ENCODE measurements around the gene PGRMC2.

PGRMC2 gene, protein sequence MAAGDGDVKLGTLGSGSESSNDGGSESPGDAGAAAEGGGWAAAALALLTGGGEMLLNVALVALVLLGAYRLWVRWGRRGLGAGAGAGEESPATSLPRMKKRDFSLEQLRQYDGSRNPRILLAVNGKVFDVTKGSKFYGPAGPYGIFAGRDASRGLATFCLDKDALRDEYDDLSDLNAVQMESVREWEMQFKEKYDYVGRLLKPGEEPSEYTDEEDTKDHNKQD
- 18.4 to 19.1 reads per million in 2 donors for total RNA-seq

DNA sequence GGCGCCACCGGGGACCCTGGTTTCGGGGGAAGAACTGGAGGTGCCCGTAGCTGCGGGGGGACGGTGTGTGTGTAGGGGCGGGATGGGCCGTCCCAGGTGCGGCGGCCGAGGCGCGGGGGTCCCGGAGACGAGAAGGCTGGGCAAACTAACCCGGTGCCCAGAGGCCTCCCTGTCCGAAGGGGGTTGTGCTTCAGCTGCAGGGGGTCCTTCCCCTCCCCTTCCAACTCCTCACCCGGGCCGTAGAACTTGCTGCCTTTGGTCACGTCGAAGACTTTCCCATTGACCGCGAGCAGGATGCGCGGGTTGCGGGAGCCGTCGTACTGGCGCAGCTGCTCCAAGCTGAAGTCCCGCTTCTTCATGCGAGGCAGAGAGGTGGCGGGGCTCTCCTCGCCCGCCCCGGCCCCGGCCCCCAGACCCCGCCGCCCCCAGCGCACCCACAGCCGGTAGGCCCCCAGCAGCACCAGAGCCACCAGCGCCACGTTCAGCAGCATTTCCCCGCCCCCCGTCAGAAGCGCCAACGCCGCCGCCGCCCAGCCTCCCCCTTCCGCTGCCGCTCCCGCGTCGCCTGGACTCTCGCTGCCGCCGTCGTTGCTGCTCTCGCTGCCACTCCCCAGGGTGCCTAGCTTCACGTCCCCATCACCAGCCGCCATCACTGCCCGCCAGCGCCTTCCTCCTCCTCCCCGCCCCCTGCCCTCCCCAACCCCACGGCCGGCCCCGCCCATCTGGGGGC lies at the start of gene PGRMC2:
TSS of gene PGRMC2 (minus strand) at position 673 of the 730 bp plus-strand sequence. CDS start at position 650, 23 bp downstream.
- no peak for DNase-seq

DNA sequence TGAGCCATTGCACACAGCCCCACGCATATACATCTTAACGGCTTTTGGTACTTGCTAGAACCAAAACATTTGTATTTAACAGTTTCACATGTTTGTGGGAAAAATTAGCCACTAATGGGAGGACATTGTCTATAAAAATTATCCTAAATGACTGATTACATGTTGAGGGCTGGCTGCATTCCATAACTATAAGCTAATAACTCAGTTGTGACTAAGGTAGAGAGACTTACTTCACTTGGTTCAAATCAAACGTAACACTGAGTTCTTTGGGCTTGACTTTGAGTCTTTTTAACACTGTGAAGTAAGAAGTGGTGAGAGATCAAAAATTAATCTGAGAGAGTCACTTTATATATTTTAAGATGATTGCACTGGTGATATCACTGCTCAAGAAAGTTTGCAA lies 47.9 kb upstream of the PGRMC2 start:
- DNase-seq = no peak

DNA sequence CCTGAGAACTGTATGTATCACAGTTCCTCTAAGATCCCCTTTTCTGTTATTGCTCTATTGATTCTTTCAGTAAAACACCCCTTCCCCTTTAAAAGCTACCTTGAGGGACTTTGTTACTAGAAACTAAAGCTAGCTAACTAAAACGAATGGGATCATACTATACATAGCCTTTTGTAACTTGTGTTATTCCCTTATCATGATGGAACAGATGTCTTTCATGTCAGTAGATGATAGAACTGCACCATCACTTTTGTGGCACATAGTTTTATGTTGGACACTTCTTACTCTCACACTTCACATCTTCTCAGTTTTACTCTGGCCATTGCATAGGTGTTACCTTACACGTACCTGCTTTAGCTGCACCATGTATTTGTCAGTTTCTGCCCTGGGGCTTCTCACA lies 46.6 kb upstream of the PGRMC2 start:
- no peak for DNase-seq

DNA sequence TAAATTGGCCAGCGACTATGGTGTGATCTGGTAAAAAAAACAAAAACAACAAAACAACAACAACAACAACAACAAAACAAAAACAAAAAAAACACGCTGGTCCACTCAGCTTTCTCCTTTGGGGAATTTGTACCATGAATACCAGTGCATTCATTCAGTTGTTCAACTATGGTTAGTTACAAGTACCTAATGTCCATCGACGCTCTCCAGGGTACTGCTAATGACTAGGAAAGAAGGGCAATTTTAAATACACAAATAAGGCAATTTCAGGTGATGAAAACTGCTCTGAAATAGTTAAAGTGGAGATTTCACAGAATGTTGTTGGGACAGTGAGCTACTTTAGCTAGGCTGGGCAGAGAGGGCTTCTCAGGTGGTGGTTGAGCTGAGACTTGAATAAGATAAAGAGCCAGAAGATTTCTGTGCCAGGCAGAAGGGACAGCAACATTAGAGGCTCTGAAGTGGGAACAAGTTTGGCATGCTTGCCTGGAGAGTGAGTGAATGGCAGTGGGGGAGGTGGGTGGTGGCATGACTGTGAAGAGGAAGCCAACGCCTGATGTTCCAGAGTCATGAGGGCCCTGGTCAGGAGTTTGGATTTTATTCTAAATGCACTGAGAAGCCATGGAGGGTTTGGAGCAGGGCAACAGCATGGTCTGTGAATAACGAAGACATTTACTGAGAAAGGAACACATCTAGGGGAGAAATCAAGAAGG lies 45.9 kb upstream of the PGRMC2 start:
- no peak for DNase-seq

DNA sequence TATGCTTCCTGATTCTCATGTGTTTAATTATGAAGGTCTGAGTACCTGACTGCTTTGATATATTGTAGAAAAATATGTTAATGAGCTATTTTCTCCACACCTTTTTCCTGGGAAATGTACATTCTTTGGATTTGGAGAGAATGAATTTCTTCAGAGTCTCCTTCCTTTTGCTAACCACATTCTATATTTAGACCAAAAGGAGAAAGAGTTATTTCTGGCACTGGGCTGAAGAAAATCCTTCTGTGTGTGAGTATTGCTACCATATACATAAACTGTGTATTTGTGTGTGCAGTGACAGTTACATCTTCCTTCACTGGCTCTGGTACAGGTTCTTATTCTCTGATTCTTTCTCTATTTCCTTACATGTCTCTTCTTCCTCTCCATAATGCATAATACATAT lies 44.5 kb upstream of the PGRMC2 start:
- DNase-seq = no peak

DNA sequence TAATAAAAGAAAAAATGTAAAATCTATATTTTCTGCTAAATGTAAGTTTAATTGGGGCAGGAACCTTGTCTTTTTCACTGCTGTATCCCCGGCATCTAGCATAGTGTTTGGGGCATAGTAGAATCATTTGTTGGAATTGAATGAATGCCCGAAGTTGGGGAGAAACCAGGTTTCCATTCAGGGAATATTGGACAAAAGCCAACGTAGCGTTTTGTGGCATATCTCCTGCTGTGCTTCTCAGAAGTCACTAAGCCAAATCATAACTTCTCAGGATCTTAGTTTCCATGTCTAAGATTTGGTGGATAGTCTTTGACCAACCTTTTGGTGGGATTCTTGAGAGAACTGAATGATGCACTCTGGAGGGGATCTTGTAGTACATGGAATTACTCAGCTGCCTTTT lies 42.0 kb upstream of the PGRMC2 start:
- DNase-seq = no peak

DNA sequence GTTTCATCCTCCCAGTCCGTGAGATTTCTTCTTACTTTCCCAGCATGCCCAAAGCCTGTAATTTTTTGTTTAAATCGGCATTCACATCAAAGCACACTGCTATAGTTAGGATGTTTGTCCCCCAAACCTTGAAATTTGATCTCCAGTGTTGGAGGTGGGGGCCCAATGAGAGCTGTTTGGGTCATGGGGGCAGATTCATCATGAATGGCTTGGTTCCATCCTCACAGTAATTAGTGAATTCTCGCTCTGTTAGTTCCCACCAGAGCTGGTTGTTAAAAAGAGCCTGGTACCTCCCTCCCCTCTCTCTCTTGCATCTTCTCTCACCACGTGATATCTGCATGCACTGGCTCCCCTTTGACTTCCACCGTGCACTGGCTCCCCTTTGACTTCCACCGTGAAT lies 40.5 kb upstream of the PGRMC2 start:
- no peak for DNase-seq

DNA sequence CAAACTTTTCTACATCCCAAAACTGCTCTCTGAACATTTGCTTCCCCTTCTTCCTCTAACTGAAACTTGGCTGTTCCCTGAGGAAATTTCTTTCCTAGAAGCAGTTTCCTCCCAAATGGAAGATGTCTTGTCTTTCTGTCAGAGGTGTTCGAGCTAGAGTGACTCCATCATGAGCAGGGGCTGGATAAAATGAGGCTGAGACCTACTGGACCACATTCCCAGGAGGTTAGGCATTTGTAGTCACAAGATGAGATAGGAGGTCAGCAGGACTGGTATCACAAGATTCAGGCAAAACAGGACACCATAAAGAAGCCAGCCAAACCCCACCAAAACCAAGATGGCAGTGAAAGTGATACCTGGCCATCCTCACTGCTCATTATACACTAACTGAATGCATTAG lies 35.8 kb upstream of the PGRMC2 start:
- DNase-seq = no peak

DNA sequence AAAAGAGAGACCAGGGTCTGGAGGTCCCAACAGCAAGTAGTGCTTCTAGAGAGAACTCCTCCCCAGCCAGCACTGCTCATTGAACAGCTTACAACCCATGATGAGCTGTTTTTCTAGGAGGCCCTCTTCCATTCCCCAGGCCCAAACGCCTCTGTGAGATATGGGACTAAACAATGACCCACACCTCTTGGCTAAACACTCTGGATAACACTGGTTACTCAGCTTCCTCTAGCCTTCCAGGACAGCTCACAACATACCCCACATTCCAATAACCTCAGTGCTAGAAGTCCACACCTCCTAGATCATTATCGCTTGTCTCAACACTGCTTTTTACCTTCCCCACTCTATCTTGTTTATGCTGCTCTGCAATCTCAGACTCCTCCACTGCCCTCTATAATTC lies 35.4 kb upstream of the PGRMC2 start:
- DNase-seq = no peak

DNA sequence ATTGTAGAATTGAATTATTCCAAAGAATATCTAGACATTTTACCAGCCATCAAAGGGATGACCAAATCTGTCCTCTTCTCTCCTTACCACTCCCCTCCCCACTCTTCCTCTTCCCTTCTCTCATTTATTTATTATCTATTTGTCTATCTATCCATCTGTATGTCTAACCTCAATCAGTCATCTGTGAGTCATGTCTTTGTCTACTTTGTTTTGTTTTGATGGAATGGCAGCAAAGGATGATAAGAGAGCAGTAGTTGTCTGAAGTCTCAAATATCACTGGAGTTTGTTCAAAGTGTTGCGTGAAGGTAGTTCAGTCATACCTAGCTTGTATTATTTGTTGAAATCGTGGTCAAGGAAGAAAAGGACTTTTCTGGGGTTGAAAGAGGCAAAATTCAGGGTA lies 34.7 kb upstream of the PGRMC2 start:
- no peak for DNase-seq

DNA sequence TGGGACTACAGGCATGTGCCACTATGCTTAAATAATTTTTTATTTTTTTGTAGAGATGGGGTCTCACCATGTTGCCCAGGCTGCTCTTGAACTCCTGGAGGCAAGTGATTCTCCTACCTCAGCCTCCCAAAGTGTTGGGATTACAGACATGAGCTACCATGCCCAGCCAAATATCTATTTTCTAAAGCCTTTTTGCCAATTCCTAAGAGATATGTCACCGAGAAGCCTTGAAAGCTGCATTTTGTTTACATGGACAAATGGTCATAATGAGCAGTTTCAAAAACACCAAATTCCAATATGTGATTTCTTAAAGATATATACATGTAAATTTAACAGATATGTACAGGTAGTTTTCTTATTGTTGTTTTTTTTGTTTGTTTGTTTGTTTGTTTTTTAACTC lies 33.0 kb upstream of the PGRMC2 start:
- no peak for DNase-seq

DNA sequence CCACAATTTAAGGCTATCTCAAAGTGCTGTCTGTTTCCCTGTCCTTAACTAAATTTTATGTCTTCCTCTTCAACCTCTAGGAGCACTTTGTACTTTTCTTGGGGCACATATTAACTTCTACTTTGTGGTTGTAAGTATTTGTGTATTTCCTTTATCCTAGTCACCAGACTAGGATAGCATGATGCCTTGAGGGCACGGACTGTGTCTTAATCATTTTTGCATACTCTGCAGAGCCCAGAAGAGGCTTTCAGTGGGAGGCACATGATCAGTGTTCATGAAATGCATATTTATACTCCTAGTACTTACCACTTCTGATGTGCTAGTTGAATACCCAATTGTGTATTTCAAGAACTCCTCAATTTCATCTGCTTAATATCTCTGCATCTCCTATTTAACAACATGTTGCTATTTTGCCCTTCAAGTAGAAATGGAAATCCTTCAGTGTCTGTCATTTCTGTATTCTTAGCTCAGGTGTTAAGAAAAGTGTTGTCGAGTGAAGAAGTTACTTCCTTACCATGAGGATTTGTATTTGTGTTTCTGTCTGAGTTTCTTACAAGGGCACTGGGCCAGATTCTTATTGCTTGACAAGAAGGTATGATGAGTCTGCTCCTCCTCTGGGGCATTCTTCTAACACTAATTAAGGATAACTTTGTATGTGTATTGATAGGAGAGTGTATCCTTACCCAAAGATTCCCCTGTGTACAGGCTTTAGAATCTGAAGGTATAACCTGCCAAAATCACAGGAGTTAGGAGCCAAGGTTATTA lies 28.3 kb upstream of the PGRMC2 start:
- no peak for DNase-seq

DNA sequence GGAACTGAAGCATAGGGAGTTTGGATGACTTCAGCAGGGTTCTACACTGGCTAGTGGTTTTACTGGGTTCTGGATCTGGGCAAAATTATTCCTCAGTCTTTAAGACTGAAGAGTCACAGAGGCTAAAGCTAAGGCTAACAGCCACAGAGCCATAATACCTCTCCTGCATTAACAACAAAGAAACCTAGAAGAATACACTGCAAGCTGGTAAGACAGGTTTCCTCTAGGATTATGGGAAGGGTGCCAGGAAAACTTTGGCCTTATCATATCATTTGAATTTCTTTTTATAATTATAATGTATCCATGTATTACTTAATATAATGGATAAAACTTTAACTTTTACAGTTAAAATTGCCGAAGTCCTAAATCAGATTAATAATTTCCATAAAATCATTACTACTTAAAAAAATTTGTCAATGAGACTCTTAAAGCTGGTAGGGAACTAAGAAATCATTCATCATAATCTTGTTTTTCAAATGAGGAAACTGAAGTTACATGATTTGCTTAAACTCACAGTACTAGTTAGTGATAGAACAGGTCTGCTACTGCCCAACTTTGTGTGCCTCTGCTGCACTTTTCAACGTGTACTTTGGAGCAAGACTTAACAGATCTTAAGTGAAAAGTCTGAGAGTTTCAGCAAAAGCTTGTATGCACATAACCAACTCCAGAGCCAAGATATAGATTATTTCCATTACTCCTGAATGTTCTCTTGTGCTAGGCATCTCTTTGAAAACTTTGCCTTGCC lies 24.2 kb upstream of the PGRMC2 start:
- no peak for DNase-seq

DNA sequence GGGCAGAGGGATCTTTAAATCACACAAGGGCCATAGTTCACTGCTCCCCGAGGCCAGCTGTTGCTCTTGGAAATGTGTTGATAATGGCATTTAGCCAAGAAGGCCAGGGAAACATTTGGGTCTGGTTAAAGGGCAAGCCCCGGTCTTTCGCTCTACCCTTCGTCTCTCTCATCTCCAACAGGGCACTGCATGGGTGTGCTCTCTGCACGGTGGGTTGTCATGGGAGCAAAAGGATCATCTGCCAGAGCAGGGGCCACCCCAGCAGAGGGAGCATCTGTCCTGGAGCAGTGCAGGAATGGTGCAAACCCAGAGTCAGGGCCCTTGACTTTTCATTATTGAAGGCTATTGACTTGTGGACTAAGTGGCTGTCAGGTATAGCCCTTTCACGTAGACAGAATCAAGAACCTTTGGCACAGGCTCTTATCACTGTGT lies 22.7 kb upstream of the PGRMC2 start:
- DNase-seq = no peak

DNA sequence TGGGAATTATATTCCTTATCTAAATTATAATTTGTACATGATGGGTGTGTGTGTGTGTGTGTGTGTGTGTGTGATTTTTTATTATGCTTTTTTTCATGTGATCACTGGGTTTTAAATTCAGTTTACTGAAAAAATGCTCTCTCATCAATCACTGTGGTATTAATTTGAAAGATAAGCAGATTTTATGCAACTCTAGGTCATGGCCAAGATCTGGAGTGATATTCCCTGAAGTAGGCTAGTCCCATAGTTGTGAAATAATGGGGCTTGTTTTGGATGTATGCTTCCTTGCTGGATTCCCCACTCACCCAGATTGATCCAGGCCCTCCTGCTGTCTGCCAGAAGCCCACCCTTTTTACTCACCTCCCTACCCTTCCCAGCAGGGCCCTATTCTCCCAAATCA lies 22.0 kb upstream of the PGRMC2 start:
- DNase-seq = no peak

DNA sequence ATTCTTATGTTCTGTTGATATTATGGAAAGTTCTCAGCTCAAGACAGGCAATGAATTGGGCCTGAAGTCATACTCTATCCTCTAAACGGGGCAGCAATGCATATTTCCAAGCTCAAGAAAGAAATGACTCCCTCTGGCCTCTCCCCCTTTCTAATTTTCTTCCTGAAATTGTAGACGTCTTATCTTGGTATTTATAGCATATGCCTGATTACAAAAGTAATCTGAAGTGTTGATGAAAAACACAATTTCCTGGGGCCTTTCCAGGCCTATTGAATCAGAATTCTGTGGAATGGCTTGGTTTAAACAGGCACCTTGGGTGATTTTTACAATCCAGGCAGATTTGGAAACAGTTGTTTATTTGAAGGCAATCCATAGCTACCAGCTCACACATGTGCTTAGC lies 21.4 kb upstream of the PGRMC2 start:
- no peak for DNase-seq

DNA sequence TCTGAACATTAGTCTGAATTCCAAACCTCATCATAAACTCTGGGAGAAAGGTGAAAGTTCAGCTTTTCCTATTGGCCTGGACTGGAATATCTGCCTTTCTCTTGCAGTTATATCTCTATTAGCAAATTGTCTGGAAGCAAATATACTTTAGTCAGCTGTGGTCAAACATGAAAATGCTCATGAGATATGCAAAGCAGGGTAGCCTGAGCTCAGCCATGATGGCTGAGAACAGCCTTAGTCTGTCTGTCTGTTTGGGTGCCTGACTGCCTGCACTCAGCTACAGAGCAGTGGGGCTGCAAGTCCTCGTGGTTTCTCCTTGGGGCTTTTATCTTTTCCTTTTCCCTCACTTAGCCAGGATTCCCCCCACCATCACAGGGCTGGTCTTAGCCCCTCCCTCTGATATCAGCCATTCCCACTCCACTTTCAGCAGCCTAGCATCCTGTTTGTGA lies 19.5 kb upstream of the PGRMC2 start:
- no peak for DNase-seq

DNA sequence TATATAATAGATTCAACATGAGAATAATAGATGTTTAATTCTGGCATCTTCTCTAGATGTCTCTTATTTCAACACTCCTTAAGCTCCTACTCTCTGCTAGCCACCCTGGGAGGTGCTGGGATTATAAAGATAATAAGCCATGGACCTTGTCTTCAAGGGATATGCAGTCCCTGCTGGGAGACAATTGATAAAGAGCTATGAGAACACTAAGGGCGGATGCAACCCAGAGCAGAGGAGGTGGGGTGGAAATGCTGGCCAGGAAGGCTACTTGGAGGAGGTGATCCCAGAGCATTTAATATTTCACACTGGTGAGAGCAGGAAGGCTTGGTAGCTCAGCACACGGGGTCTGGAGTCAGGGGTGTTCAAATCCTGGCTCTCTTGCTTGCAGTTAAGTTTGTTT lies 18.3 kb upstream of the PGRMC2 start:
- no peak for DNase-seq

DNA sequence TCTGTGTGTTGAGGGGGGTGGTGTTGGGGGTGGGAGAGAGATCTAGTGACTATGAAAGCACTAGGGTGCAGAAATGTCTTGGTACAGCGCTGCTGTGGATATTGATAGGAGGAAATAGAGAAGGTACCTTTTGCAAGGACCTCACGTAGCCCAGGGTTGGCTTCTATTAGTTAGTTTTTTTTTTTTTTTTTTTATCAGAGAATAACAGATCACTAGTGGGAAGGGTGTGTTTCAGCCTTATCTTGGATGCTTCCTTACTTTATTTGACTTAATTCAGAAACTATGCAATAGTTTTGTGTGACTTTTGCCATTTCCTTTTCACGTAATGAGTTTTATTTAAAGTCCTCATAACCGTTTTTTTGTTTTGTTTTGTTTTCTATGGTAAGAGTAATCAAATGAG lies 16.4 kb upstream of the PGRMC2 start:
- no peak for DNase-seq

DNA sequence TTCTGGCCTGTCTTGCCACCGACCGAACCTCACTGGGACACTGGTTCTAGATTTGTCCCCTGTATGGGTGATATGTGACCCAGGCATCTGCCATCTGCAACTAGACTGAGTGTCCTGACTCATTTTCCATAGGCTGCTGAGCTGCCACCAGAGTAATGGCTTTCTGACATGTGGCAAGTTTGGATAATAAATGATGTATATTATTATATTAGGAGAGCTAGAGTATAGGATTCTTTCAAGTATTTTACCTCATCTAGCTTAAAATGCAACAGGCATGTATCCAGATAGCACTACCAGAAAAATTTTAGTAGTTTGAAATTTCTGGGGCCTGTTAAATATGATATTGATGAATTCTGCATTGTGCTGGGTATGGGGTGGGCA lies 15.8 kb upstream of the PGRMC2 start:
- no peak for DNase-seq

DNA sequence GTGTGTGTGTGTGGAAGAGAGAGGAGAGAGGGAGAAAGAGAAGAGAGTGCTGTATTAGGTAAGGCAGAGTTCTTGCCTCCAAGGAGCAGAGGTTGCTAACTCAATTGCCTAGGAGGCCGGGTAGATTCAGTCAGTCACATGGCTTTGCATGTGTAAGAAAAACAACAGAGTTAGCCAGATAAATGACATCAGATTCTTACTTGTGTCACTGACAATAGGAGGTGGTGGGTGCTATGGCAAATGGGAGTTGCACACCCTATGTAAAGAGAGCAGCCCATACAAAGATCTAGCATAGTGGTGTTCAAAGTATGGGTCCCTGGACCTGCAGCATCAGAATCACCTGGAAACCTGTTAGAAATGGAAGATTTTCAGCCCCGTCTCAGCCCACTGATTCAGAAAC lies 14.4 kb upstream of the PGRMC2 start:
- DNase-seq = no peak

DNA sequence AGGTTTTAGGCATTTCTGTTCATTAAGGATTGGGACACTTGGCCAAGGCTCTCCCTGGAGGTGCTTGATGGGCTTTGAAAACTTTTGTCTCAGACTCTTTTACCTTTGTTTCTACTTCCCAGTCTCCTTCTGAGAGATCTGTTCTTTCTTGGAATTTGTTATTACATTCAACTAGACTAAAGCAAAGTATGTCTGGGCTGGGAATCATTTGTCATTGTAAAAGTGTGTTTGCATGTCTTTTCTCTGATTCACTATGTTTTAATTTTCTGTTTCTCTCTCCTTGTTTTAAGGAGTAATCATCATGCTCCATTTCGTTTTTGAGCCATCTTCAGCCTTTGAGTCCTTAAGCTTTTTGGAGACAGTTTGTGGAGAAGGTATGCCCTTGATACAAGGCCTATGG lies 12.2 kb upstream of the PGRMC2 start:
- DNase-seq = no peak

DNA sequence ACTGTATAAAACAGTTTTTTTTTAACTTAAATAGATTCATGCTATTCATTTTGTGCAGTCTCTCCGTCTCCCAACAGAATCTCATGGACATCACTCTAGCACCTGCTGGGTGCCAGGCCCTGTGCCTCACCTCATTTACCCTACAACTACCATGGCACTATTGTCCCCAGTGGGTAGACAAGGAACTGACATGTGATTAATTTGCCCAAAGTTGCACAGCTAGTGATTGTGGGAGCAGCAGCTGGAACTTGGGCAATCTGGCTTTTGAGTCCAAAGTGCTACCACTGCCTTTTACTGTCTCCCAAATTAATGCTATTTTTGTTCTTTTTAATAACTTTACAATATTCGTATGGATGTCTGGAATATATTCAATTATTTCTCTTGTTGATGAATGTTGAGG lies 11.2 kb upstream of the PGRMC2 start:
- DNase-seq = no peak

All from activated gamma-delta T cell (primary cell).